Natural killer cell treated with Interleukin-12 subunit alpha and Interleukin-12 subunit beta and Interleukin-15 and Interleukin-18, amount 100 ng/mL, for 72 hours (primary cell): ENCODE data around the gene R3HDM2. TPM values are rescaled to one million over a fixed set of nuclear protein-coding genes. Genes with fewer than 3 reads are reported as not detected.
"Not testable (repeated sequence)": the region's sequence is repeated elsewhere in the genome, so short reads cannot be mapped to it uniquely, and the experiment has no call there.

Experiments used
- ATAC-seq, 2 donors: fragments of 150-1000 bp; cut with Tn5 transposase in 1 of 2; sonication (Bioruptor Pico), chemical (Tn5 transposase) in 1 of 2; 2 replicates each; pipeline ENCODE4 v1.10.0; 2021
- DNase-seq: peaks from one replicate; pipeline ENCODE4 v3.0.0; 2022; ENCODE audit warnings: low spot score
- H3K27ac Mint-ChIP-seq, 2 donors: 1 replicate in 1 of 2; 2 replicates in 1 of 2; pipeline ENCODE4 v1.8.0; 2022; ENCODE audit warnings: mixed read lengths in 2 of 2, mild to moderate bottlenecking in 1 of 2, moderate library complexity in 1 of 2
- H3K27me3 Mint-ChIP-seq, 2 donors: 1 replicate in 1 of 2; 2 replicates in 1 of 2; pipeline ENCODE4 v1.8.0; 2022; ENCODE audit warnings: mixed read lengths in 2 of 2
- H3K36me3 Mint-ChIP-seq: one replicate; pipeline ENCODE4 v1.8.0; 2022; ENCODE audit warnings: mixed read lengths
- H3K4me1 Mint-ChIP-seq, 2 donors: 1 replicate in 1 of 2; 2 replicates in 1 of 2; pipeline ENCODE4 v1.8.0; 2022; ENCODE audit warnings: low read depth in 2 of 2, mixed read lengths in 2 of 2, mild to moderate bottlenecking in 1 of 2
- H3K4me3 Mint-ChIP-seq: one replicate; pipeline ENCODE4 v1.8.0; 2022; ENCODE audit warnings: mixed read lengths
- H3K9me3 Mint-ChIP-seq: 2 replicates; pipeline ENCODE4 v1.8.0; 2022; ENCODE audit warnings: mixed read lengths
- total RNA-seq, 2 donors: library from RNA; stranded (reverse); gene quantifications; one replicate each; pipeline ENCODE4 v1.2.3, GENCODE V29; 2022

Gene R3HDM2
- total RNA-seq, 2 donors from 2014 or later = 55.4 to 57.2 TPM

- Mint-ChIP-seq H3K27ac (no peak overlapping the region), H3K4me1 (peaks cover 0 to 6% of the 10 kb centered on the region in 2 donors), H3K9me3 (no peaks in the 10 kb centered on the region), H3K27me3 (no peaks in the 10 kb centered on the region), H3K36me3 (no peaks in the 10 kb centered on the region), H3K4me3 (no peak overlapping the region)
- DNase-seq (no peak), ATAC-seq (no peak)
Measured at GRCh38 chr12:57320639-57321038, 110.2 kb downstream of the R3HDM2 start.

- Mint-ChIP-seq H3K4me1 (peaks cover 0 to 6% of the 10 kb centered on the region in 2 donors), H3K36me3 (no peaks in the 10 kb centered on the region), H3K27ac (no peak overlapping the region), H3K27me3 (no peaks in the 10 kb centered on the region), H3K4me3 (no peak overlapping the region), H3K9me3 (no peaks in the 10 kb centered on the region)
- ATAC-seq = no peak
- no peak for DNase-seq
Measured at GRCh38 chr12:57319678-57320469, 111.0 kb downstream of the R3HDM2 start.

- no peak overlapping the region for H3K4me3 Mint-ChIP-seq
- no peaks in the 10 kb centered on the region for H3K9me3 Mint-ChIP-seq
- ATAC-seq = no peak
- H3K36me3 Mint-ChIP-seq = no peaks in the 10 kb centered on the region
- no peaks in the 10 kb centered on the region for H3K27me3 Mint-ChIP-seq
- no peak for DNase-seq
- no peak overlapping the region for H3K27ac Mint-ChIP-seq
- H3K4me1 Mint-ChIP-seq = no peaks in the 10 kb centered on the region
Measured at GRCh38 chr12:57315681-57316080, 115.2 kb downstream of the R3HDM2 start.

- ATAC-seq, H3K27ac Mint-ChIP-seq, H3K9me3 Mint-ChIP-seq, H3K4me1 Mint-ChIP-seq, H3K36me3 Mint-ChIP-seq, H3K27me3 Mint-ChIP-seq, H3K4me3 Mint-ChIP-seq, DNase-seq: not testable (repeated sequence)
Measured at GRCh38 chr12:57312287-57312686, 118.6 kb downstream of the R3HDM2 start.

GRCh38 chr12:57309420-57309819, 121.4 kb downstream of the R3HDM2 start:
- peak overlapping the region; percentile 43 to 51 for H3K27ac Mint-ChIP-seq
- no peak for ATAC-seq
- no peaks in the 10 kb centered on the region for H3K27me3 Mint-ChIP-seq
- peaks cover 0 to 7% of the 10 kb centered on the region in 2 donors for H3K4me1 Mint-ChIP-seq
- H3K9me3 Mint-ChIP-seq = no peaks in the 10 kb centered on the region
- no peak overlapping the region for H3K4me3 Mint-ChIP-seq
- H3K36me3 Mint-ChIP-seq = peaks cover 5% of the 10 kb centered on the region
- DNase-seq = no peak

- H3K4me3 Mint-ChIP-seq = no peak overlapping the region
- no peaks in the 10 kb centered on the region for H3K27me3 Mint-ChIP-seq
- no peaks in the 10 kb centered on the region for H3K4me1 Mint-ChIP-seq
- no peak for ATAC-seq
- no peak overlapping the region for H3K27ac Mint-ChIP-seq
- H3K9me3 Mint-ChIP-seq = no peaks in the 10 kb centered on the region
- H3K36me3 Mint-ChIP-seq = peaks cover 14% of the 10 kb centered on the region
- DNase-seq = no peak
Measured at GRCh38 chr12:57300961-57301584, 129.8 kb downstream of the R3HDM2 start.

GRCh38 chr12:57299514-57300016, 131.3 kb downstream of the R3HDM2 start:
- Mint-ChIP-seq H3K4me3 (no peak overlapping the region), H3K36me3 (peaks cover 14% of the 10 kb centered on the region), H3K27ac (no peak overlapping the region), H3K4me1 (no peaks in the 10 kb centered on the region), H3K9me3 (no peaks in the 10 kb centered on the region), H3K27me3 (no peaks in the 10 kb centered on the region)
- DNase-seq = no peak
- no peak for ATAC-seq

- Mint-ChIP-seq H3K4me3 (no peak overlapping the region), H3K27me3 (no peaks in the 10 kb centered on the region), H3K4me1 (no peaks in the 10 kb centered on the region), H3K9me3 (no peaks in the 10 kb centered on the region), H3K36me3 (peaks cover 15% of the 10 kb centered on the region), H3K27ac (no peak overlapping the region)
- DNase-seq = no peak
- no peak for ATAC-seq
Measured at GRCh38 chr12:57296291-57296690, 134.6 kb downstream of the R3HDM2 start.

- H3K4me1 Mint-ChIP-seq = peaks cover 12% of the 10 kb centered on the region in 2 donors
- not testable (repeated sequence) for H3K9me3 Mint-ChIP-seq, H3K27ac Mint-ChIP-seq, ATAC-seq, H3K4me3 Mint-ChIP-seq, H3K27me3 Mint-ChIP-seq, DNase-seq
- peaks cover 22% of the 10 kb centered on the region for H3K36me3 Mint-ChIP-seq
Measured at GRCh38 chr12:57282073-57282472, 148.8 kb downstream of the R3HDM2 start.

- Mint-ChIP-seq H3K4me3 (peak overlapping the region; percentile 28), H3K4me1 (peaks cover 12% of the 10 kb centered on the region in 2 donors), H3K36me3 (peaks cover 22% of the 10 kb centered on the region), H3K9me3 (no peaks in the 10 kb centered on the region), H3K27ac (peak overlapping the region; percentile 83 to 87), H3K27me3 (no peaks in the 10 kb centered on the region)
- ATAC-seq (peak; percentile 96 to 98), DNase-seq (peak; percentile 71)
Measured at GRCh38 chr12:57280211-57281062, 150.4 kb downstream of the R3HDM2 start.

GRCh38 chr12:57278465-57279381, 152.1 kb downstream of the R3HDM2 start:
- Mint-ChIP-seq H3K36me3 (peaks cover 22% of the 10 kb centered on the region), H3K4me1 (peaks cover 12% of the 10 kb centered on the region in 2 donors), H3K4me3 (no peak overlapping the region), H3K27ac (peak overlapping the region in 1 of 2 donors; percentile 8), H3K9me3 (no peaks in the 10 kb centered on the region), H3K27me3 (no peaks in the 10 kb centered on the region)
- DNase-seq = no peak
- ATAC-seq = no peak

GRCh38 chr12:57276935-57277563, 153.8 kb downstream of the R3HDM2 start:
- Mint-ChIP-seq H3K27me3 (no peaks in the 10 kb centered on the region), H3K4me3 (no peak overlapping the region), H3K27ac (no peak overlapping the region), H3K36me3 (peaks cover 22% of the 10 kb centered on the region), H3K9me3 (no peaks in the 10 kb centered on the region), H3K4me1 (peaks cover 12% of the 10 kb centered on the region in 2 donors)
- DNase-seq (no peak), ATAC-seq (no peak)
